ENCODE measurements around the gene TAGAP. TPM values are rescaled to one million over a fixed set of nuclear protein-coding genes. Genes with fewer than 3 reads are reported as not detected.

TAGAP gene
- total and polyA plus RNA-seq, 12 donors, result 1.00 to 7.3 (median 3.1) TPM

GRCh38 chr6:159090530-159091480, 46.0 kb upstream of the TAGAP start:
- no peak overlapping the region for H3K27ac ChIP-seq
- TF ChIP-seq POLR2A (IDR thresholded peaks at IDR 0.05), result no peak
- no peak for TF ChIP-seq CTCF (IDR thresholded peaks at IDR 0.05)
- whole genome bisulfite sequencing, 4 donors, result 53 to 62% (median 57%) methylated on average over 10 of the region's 10 CpGs

GRCh38 chr6:159089909-159090308, 45.1 kb upstream of the TAGAP start:
- H3K4me3 ChIP-seq, result no peak overlapping the region
- H3K27me3 ChIP-seq, result no peaks in the 10 kb centered on the region
- no peaks in the 10 kb centered on the region for H3K36me3 ChIP-seq (replicated peaks in 1 of 2)
- no peak for TF ChIP-seq POLR2A (IDR thresholded peaks at IDR 0.05)
- no peak for TF ChIP-seq CTCF (IDR thresholded peaks at IDR 0.05)
- intact Hi-C loops (cut with DNase I), result no loop called here
- H3K27ac ChIP-seq, result no peak overlapping the region
- peak in 1 of 7 donors; percentile 6 for DNase-seq
- H3K9me3 ChIP-seq (replicated peaks in 1 of 3), result no peaks in the 10 kb centered on the region
- WGBS, 4 donors, result 81 to 100% (median 94%) methylated on average over 2 to 3 of the region's 3 CpGs
- H3K4me1 ChIP-seq (replicated peaks in 1 of 2), result no peaks in the 10 kb centered on the region

More at GRCh38 chr6:159090530-159091480, 46.0 kb upstream of the TAGAP start:
- intact Hi-C loops (cut with DNase I), result no loop called here
- Histone ChIP-seq H3K4me3 (no peak overlapping the region), H3K36me3 (replicated peaks in 1 of 2) (no peaks in the 10 kb centered on the region), H3K27me3 (no peaks in the 10 kb centered on the region), H3K9me3 (replicated peaks in 1 of 3) (no peaks in the 10 kb centered on the region), H3K4me1 (replicated peaks in 1 of 2) (no peaks in the 10 kb centered on the region)
- peak; percentile 47 to 76 (median 69) for DNase-seq

GRCh38 chr6:159089443-159089842, 44.7 kb upstream of the TAGAP start:
- no peaks in the 10 kb centered on the region for H3K27me3 ChIP-seq
- no peak overlapping the region for H3K27ac ChIP-seq
- intact Hi-C loops (cut with DNase I), result no loop called here
- H3K4me1 ChIP-seq (replicated peaks in 1 of 2), result no peaks in the 10 kb centered on the region
- no peaks in the 10 kb centered on the region for H3K9me3 ChIP-seq (replicated peaks in 1 of 3)
- no peak for DNase-seq
- no peak overlapping the region for H3K4me3 ChIP-seq
- H3K36me3 ChIP-seq (replicated peaks in 1 of 2), result no peaks in the 10 kb centered on the region
- TF ChIP-seq CTCF (IDR thresholded peaks at IDR 0.05), result no peak
- TF ChIP-seq POLR2A (IDR thresholded peaks at IDR 0.05), result no peak
- WGBS, 4 donors, result 91 to 97% (median 95%) methylated on average over 3 of the region's 3 CpGs

- H3K27me3 ChIP-seq, result no peaks in the 10 kb centered on the region
- no peaks in the 10 kb centered on the region for H3K9me3 ChIP-seq (replicated peaks in 1 of 3)
- H3K4me3 ChIP-seq, result no peak overlapping the region
- intact Hi-C loops (cut with DNase I), result no loop called here
- TF ChIP-seq POLR2A (IDR thresholded peaks at IDR 0.05), result no peak
- H3K4me1 ChIP-seq (replicated peaks in 1 of 2), result no peaks in the 10 kb centered on the region
- no peak for DNase-seq
- WGBS, 4 donors, result 71 to 88% (median 81%) methylated on average over 2 of the region's 2 CpGs
- no peak overlapping the region for H3K27ac ChIP-seq
- H3K36me3 ChIP-seq (replicated peaks in 1 of 2), result no peaks in the 10 kb centered on the region
Observed at GRCh38 chr6:159086033-159086618, 41.3 kb upstream of the TAGAP start.

Data from adrenal gland (tissue), 12 donors.